Effector memory CD4-positive, alpha-beta T cell (primary cell): ENCODE measurements around the gene TNFSF8.

ENCODE experiments used
- DNase-seq, 3 donors: peaks; one replicate each; pipeline ENCODE4 v3.0.0-alpha.2; 2020
- H3K27ac ChIP-seq: 2 replicates; pipeline ENCODE4 v1.7.0; 2013; ENCODE audit warnings: mild to moderate bottlenecking, low read length, moderate library complexity; ENCODE audit not compliant: insufficient read depth, poor library complexity, severe bottlenecking
- H3K27me3 ChIP-seq: replicated peaks from 2 replicates; pipeline ENCODE4 v1.7.0; 2013; ENCODE audit warnings: mild to moderate bottlenecking, low read length; ENCODE audit not compliant: insufficient read depth, control insufficient read depth, poor library complexity, severe bottlenecking
- H3K36me3 ChIP-seq: 2 replicates; pipeline ENCODE4 v1.7.0; 2013; ENCODE audit warnings: mild to moderate bottlenecking, low read length, moderate library complexity; ENCODE audit not compliant: control insufficient read depth, insufficient read depth
- H3K4me1 ChIP-seq: 2 replicates; pipeline ENCODE4 v1.7.0; 2013; ENCODE audit warnings: low read length, mild to moderate bottlenecking; ENCODE audit not compliant: control insufficient read depth, insufficient read depth, poor library complexity, severe bottlenecking
- H3K4me3 ChIP-seq: 2 replicates; pipeline ENCODE4 v1.7.0; 2013; ENCODE audit warnings: low read length, low read depth, mild to moderate bottlenecking; ENCODE audit not compliant: insufficient read depth, poor library complexity, severe bottlenecking
- H3K9me3 ChIP-seq: 2 replicates; pipeline ENCODE4 v1.7.0; 2013; ENCODE audit warnings: mild to moderate bottlenecking, low read length, moderate library complexity; ENCODE audit not compliant: control insufficient read depth

The TNFSF8 gene

GRCh38 chr9:114910541-114910940, 19.9 kb downstream of the TNFSF8 start:
- H3K4me1 ChIP-seq, result peaks cover 55% of the 10 kb centered on the region
- peaks cover 28% of the 10 kb centered on the region for H3K36me3 ChIP-seq
- no peaks in the 10 kb centered on the region for H3K27me3 ChIP-seq
- peak overlapping the region; percentile 8 for H3K27ac ChIP-seq
- no peak overlapping the region for H3K4me3 ChIP-seq
- no peak for DNase-seq
- no peaks in the 10 kb centered on the region for H3K9me3 ChIP-seq

- H3K9me3 ChIP-seq, result no peaks in the 10 kb centered on the region
- peaks cover 62% of the 10 kb centered on the region for H3K4me1 ChIP-seq
- no peak overlapping the region for H3K4me3 ChIP-seq
- no peaks in the 10 kb centered on the region for H3K27me3 ChIP-seq
- DNase-seq, result no peak
- peaks cover 26% of the 10 kb centered on the region for H3K36me3 ChIP-seq
- peak overlapping the region; percentile 33 for H3K27ac ChIP-seq
These were observed 20.7 kb downstream of the TNFSF8 start for GRCh38 chr9:114909661-114910060.

- DNase-seq, result no peak
- Histone ChIP-seq H3K27ac (peak overlapping the region; percentile 54), H3K36me3 (peaks cover 26% of the 10 kb centered on the region), H3K4me1 (peaks cover 65% of the 10 kb centered on the region), H3K27me3 (no peaks in the 10 kb centered on the region), H3K9me3 (no peaks in the 10 kb centered on the region), H3K4me3 (peak overlapping the region; percentile 35)
These were observed 21.5 kb downstream of the TNFSF8 start for GRCh38 chr9:114908805-114909448.

- H3K36me3 ChIP-seq, result peaks cover 31% of the 10 kb centered on the region
- peaks cover 73% of the 10 kb centered on the region for H3K4me1 ChIP-seq
- H3K9me3 ChIP-seq, result no peaks in the 10 kb centered on the region
- H3K4me3 ChIP-seq, result peak overlapping the region; percentile 35
- no peak for DNase-seq
- H3K27ac ChIP-seq, result peak overlapping the region; percentile 54
- H3K27me3 ChIP-seq, result no peaks in the 10 kb centered on the region
These were observed 22.2 kb downstream of the TNFSF8 start for GRCh38 chr9:114908104-114908622.

GRCh38 chr9:114906922-114907571, 23.3 kb downstream of the TNFSF8 start:
- Histone ChIP-seq H3K9me3 (no peaks in the 10 kb centered on the region), H3K27ac (peak overlapping the region; percentile 28), H3K4me3 (no peak overlapping the region), H3K4me1 (peaks cover 83% of the 10 kb centered on the region), H3K36me3 (peaks cover 35% of the 10 kb centered on the region), H3K27me3 (no peaks in the 10 kb centered on the region)
- DNase-seq, result no peak

GRCh38 chr9:114905170-114905940, 25.0 kb downstream of the TNFSF8 start:
- H3K4me1 ChIP-seq, result peaks cover 87% of the 10 kb centered on the region
- peaks cover 48% of the 10 kb centered on the region for H3K36me3 ChIP-seq
- H3K4me3 ChIP-seq, result no peak overlapping the region
- DNase-seq, result no peak
- H3K27ac ChIP-seq, result no peak overlapping the region
- no peaks in the 10 kb centered on the region for H3K27me3 ChIP-seq
- no peaks in the 10 kb centered on the region for H3K9me3 ChIP-seq

- H3K27ac ChIP-seq, result peak overlapping the region; percentile 51
- peaks cover 86% of the 10 kb centered on the region for H3K4me1 ChIP-seq
These were observed 27.4 kb downstream of the TNFSF8 start for GRCh38 chr9:114902786-114903524.

GRCh38 chr9:114900942-114901802, 29.2 kb downstream of the TNFSF8 start:
- Histone ChIP-seq H3K27ac (no peak overlapping the region), H3K36me3 (peaks cover 48% of the 10 kb centered on the region), H3K4me3 (no peak overlapping the region), H3K27me3 (no peaks in the 10 kb centered on the region), H3K4me1 (peaks cover 76% of the 10 kb centered on the region), H3K9me3 (no peaks in the 10 kb centered on the region)
- DNase-seq, result no peak

More at GRCh38 chr9:114902786-114903524, 27.4 kb downstream of the TNFSF8 start:
- Histone ChIP-seq H3K9me3 (no peaks in the 10 kb centered on the region), H3K36me3 (peaks cover 48% of the 10 kb centered on the region), H3K4me3 (peak overlapping the region; percentile 0), H3K27me3 (no peaks in the 10 kb centered on the region)
- peak in 2 of 3 donors; percentile 47 to 52 for DNase-seq

GRCh38 chr9:114899995-114900394, 30.4 kb downstream of the TNFSF8 start:
- H3K27ac ChIP-seq, result peak overlapping the region; percentile 29
- H3K4me1 ChIP-seq, result peaks cover 64% of the 10 kb centered on the region
- no peak overlapping the region for H3K4me3 ChIP-seq
- no peak for DNase-seq
- no peaks in the 10 kb centered on the region for H3K27me3 ChIP-seq
- H3K36me3 ChIP-seq, result peaks cover 40% of the 10 kb centered on the region
- H3K9me3 ChIP-seq, result no peaks in the 10 kb centered on the region
